WI38 (cell line): ENCODE results near the gene NHLRC2.

Source experiments
- H3K4me3 ChIP-seq: 2 replicates; pipeline ENCODE4 v1.5.1; 2011; ENCODE audit warnings: low read depth, mild to moderate bottlenecking, control low read depth, low read length
- CTCF ChIP-seq: IDR thresholded peaks from 2 replicates; pipeline ENCODE4 v1.5.1; 2012; ENCODE audit warnings: low read depth, mild to moderate bottlenecking, control low read depth, low read length

NHLRC2 gene

GRCh38 chr10:113866551-113867394, 12.3 kb downstream of the NHLRC2 start:
- TF ChIP-seq CTCF: no peak
- no peak overlapping the region for H3K4me3 ChIP-seq

GRCh38 chr10:113867904-113868303, 13.4 kb downstream of the NHLRC2 start:
- no peak for TF ChIP-seq CTCF
- no peak overlapping the region for H3K4me3 ChIP-seq

- H3K4me3 ChIP-seq: no peak overlapping the region
- no peak for TF ChIP-seq CTCF
These were observed 15.3 kb downstream of the NHLRC2 start for GRCh38 chr10:113869789-113870188.

GRCh38 chr10:113872139-113873030, 17.9 kb downstream of the NHLRC2 start:
- no peak for TF ChIP-seq CTCF

GRCh38 chr10:113875212-113875611, 20.8 kb downstream of the NHLRC2 start:
- no peak for TF ChIP-seq CTCF

More at GRCh38 chr10:113872139-113873030, 17.9 kb downstream of the NHLRC2 start:
- H3K4me3 ChIP-seq: no peak overlapping the region

GRCh38 chr10:113876461-113876860, 22.0 kb downstream of the NHLRC2 start:
- TF ChIP-seq CTCF: no peak
- H3K4me3 ChIP-seq: no peak overlapping the region

More at GRCh38 chr10:113875212-113875611, 20.8 kb downstream of the NHLRC2 start:
- H3K4me3 ChIP-seq: no peak overlapping the region
